Endothelial cell of umbilical vein (primary cell): ENCODE measurements around the gene NAA38. TPM values are rescaled to one million over a fixed set of nuclear protein-coding genes. Genes with fewer than 3 reads are reported as not detected.

Experiments
- BruUV-seq: library from RNA; stranded (reverse); fragments of 400-500 nt; replicated peaks from 2 replicates; lab custom pipeline; 2021; lab: Mats Ljungman, UMichigan
- CTCF ChIA-PET: fragments of 300-600, 350-600 bp; sonication (Branson Sonifier 250); formaldehyde crosslinking; loops from one replicate; lab custom pipeline; 2021; ENCODE audit warnings: antibody characterized with exemption, inconsistent platforms; lab: Charles Lee
- POLR2A ChIA-PET: fragments of 300-600, 350-600 bp; sonication (Branson Sonifier 250); formaldehyde crosslinking; loops from one replicate; lab custom pipeline; 2021; ENCODE audit warnings: antibody characterized with exemption, inconsistent platforms; lab: Charles Lee
- DNase-seq: peaks from one replicate; pipeline ENCODE4 v3.0.0-alpha.2; 2011; ENCODE audit warnings: low read depth, low spot score
- FAIRE-seq: peaks from 2 replicates; lab custom pipeline; 2011; peaks lifted over from hg19 to GRCh38; lab: Jason Lieb, UNC
- H2AFZ ChIP-seq: 2 replicates; pipeline ENCODE4 v1.6.0; 2012; ENCODE audit warnings: low read depth, low read length, control low read depth, inconsistent platforms
- H3K27ac ChIP-seq: 2 replicates; pipeline ENCODE4 v1.5.1; 2011; ENCODE audit warnings: low read depth, mild to moderate bottlenecking, control low read depth, low read length, moderate library complexity; ENCODE audit not compliant: insufficient read depth
- H3K27me3 ChIP-seq, 2 experiments: 2 replicates each; pipeline versions ENCODE4 v1.6.0 to v1.6.1; 2011; ENCODE audit warnings: low read length in 2 of 2, mixed read lengths in 1 of 2; ENCODE audit not compliant: control insufficient read depth in 2 of 2, insufficient read depth in 2 of 2
- H3K36me3 ChIP-seq, 2 experiments: 2 replicates in 1 of 2; 3 replicates in 1 of 2; pipeline ENCODE4 v1.5.1; 2011; ENCODE audit warnings: low read length in 2 of 2, mild to moderate bottlenecking in 1 of 2, moderate library complexity in 1 of 2; ENCODE audit not compliant: control insufficient read depth in 2 of 2, insufficient read depth in 2 of 2; ENCODE audit errors: extremely low read depth in 1 of 2
- H3K4me1 ChIP-seq: 3 replicates; pipeline ENCODE4 v1.5.1; 2011; ENCODE audit warnings: mild to moderate bottlenecking, low read length; ENCODE audit not compliant: control insufficient read depth, insufficient read depth; ENCODE audit errors: extremely low read depth
- H3K4me2 ChIP-seq: 2 replicates; pipeline ENCODE4 v1.6.1; 2011; ENCODE audit warnings: low read length, control low read depth, mixed read lengths; ENCODE audit not compliant: insufficient read depth
- H3K4me3 ChIP-seq, 3 experiments: fragments of 200-600 bp in 1 of 3; sonication (generic), shearing (Covaris generic) in 1 of 3; replicated peaks in 1 of 3; 2 replicates each; pipeline ENCODE4 v1.5.1; 2011 to 2016; ENCODE audit warnings: control low read depth in 3 of 3, low read length in 3 of 3, mild to moderate bottlenecking in 2 of 3, inconsistent platforms in 1 of 3, low read depth in 1 of 3, moderate library complexity in 1 of 3; ENCODE audit not compliant: insufficient read depth in 1 of 3
- H3K79me2 ChIP-seq: 2 replicates; pipeline ENCODE4 v1.6.0; 2012; ENCODE audit warnings: low read length, inconsistent platforms; ENCODE audit not compliant: control insufficient read depth, insufficient read depth
- H3K9ac ChIP-seq: replicated peaks from 2 replicates; pipeline ENCODE3; 2011; ENCODE audit warnings: low read length, control low read depth; ENCODE audit not compliant: insufficient read depth; ENCODE audit errors: extremely low read depth
- H3K9me1 ChIP-seq: replicated peaks from 3 replicates; pipeline ENCODE4 v1.6.0; 2011; ENCODE audit warnings: mild to moderate bottlenecking, low read length; ENCODE audit not compliant: control insufficient read depth, insufficient read depth; ENCODE audit errors: extremely low read depth
- H3K9me3 ChIP-seq: replicated peaks from 2 replicates; pipeline ENCODE4 v1.5.1; 2012; ENCODE audit warnings: low read length, inconsistent platforms; ENCODE audit not compliant: control insufficient read depth, insufficient read depth
- H4K20me1 ChIP-seq: replicated peaks from 2 replicates; pipeline ENCODE3; 2011; ENCODE audit warnings: mild to moderate bottlenecking, low read length; ENCODE audit not compliant: control insufficient read depth, insufficient read depth; ENCODE audit errors: extremely low read depth
- CTCF ChIP-seq, 2 donors: IDR thresholded peaks; 1 replicate in 1 of 2; 2 replicates in 1 of 2; pipeline ENCODE4 v1.5.1; 2011; ENCODE audit warnings: low read length in 2 of 2, mild to moderate bottlenecking in 2 of 2, moderate library complexity in 2 of 2, control low read depth in 1 of 2, inconsistent platforms in 1 of 2, low read depth in 1 of 2; ENCODE audit not compliant: insufficient read depth in 1 of 2; ENCODE audit errors: extremely low read depth in 1 of 2
- EZH2 ChIP-seq: IDR thresholded peaks from 2 replicates; pipeline ENCODE4 v1.6.1; 2012; ENCODE audit warnings: borderline replicate concordance, low read depth, mild to moderate bottlenecking, moderate library complexity, low read length, inconsistent platforms; ENCODE audit not compliant: severe bottlenecking
- FOS ChIP-seq: IDR thresholded peaks from 2 replicates; pipeline ENCODE4 v1.6.1; 2011; ENCODE audit warnings: mild to moderate bottlenecking, low read length, moderate library complexity, borderline replicate concordance; ENCODE audit not compliant: insufficient read depth
- GATA2 ChIP-seq: IDR thresholded peaks from 2 replicates; pipeline ENCODE4 v1.7.0; 2011; ENCODE audit warnings: low read depth, mild to moderate bottlenecking, moderate library complexity, mixed read lengths, low read length; ENCODE audit not compliant: insufficient read length, insufficient read depth
- JUN ChIP-seq: IDR thresholded peaks from 2 replicates; pipeline ENCODE4 v1.6.1; 2011; ENCODE audit warnings: borderline replicate concordance, low read depth; ENCODE audit not compliant: insufficient read length, insufficient read depth
- MAX ChIP-seq: IDR thresholded peaks from 2 replicates; pipeline ENCODE4 v1.6.1; 2011; ENCODE audit not compliant: insufficient read depth, insufficient read length
- MYC ChIP-seq: IDR thresholded peaks from one replicate; pipeline ENCODE4 v1.6.1; 2011; ENCODE audit warnings: mild to moderate bottlenecking, low read depth, low read length
- POLR2A ChIP-seq: IDR thresholded peaks from 2 replicates; pipeline ENCODE4 v1.6.1; 2012; ENCODE audit warnings: low read depth, mild to moderate bottlenecking, control low read depth, low read length
- POLR2AphosphoS5 ChIP-seq: IDR thresholded peaks from 2 replicates; pipeline ENCODE4 v1.6.1; 2012; ENCODE audit warnings: low read depth, mild to moderate bottlenecking, control low read depth, low read length, moderate library complexity; ENCODE audit not compliant: insufficient read depth
- dilution Hi-C: fragments of 300-500 bp; cut with MboI; formaldehyde crosslinking; loops from one replicate; pipeline ENCODE4 v1.15.0; 2019; ENCODE audit warnings: low sequenced_read_pairs; ENCODE audit not compliant: extremely low pct_ligation_motif_present
- intact Hi-C: fragments of 100-400 bp; cut with micrococcal nuclease; formaldehyde crosslinking; loops from one replicate; pipeline ENCODE4 v1.10.0; 2022
- polyA plus RNA-seq, 4 experiments: library from polyadenylated mRNA; depleted of rRNA in 3 of 4; stranded (reverse) in 3 of 4; unstranded in 1 of 4; fragments of >200 nt; gene quantifications; 2 replicates each; pipeline versions ENCODE4 v1.2.1 to v1.2.3, GENCODE V29; 2011 to 2012; ENCODE audit warnings: missing spikeins in 1 of 4
- total RNA-seq: library from RNA; stranded (reverse); gene quantifications from 2 replicates; pipeline ENCODE4 v1.2.3, GENCODE V29; 2021

NAA38 gene
- total and polyA plus RNA-seq, 2 donors (not counting 3 experiments of a cell fraction or from before 2014, with no cell fraction given), result 119 to 267 TPM

GRCh38 chr17:7893187-7893880, 36.0 kb upstream of the NAA38 start:
- Histone ChIP-seq H3K27ac (no peak overlapping the region), H3K4me1 (peaks cover 16% of the 10 kb centered on the region), H4K20me1 (no peaks in the 10 kb centered on the region), H3K4me2 (no peak overlapping the region), H3K9me1 (no peaks in the 10 kb centered on the region), H3K36me3 (peaks cover 35 to 47% of the 10 kb centered on the region in 2 experiments), H3K9ac (no peak overlapping the region), H3K9me3 (no peaks in the 10 kb centered on the region), H2AFZ (no peak overlapping the region), H3K79me2 (peaks cover 16% of the 10 kb centered on the region), H3K4me3 (no peak overlapping the region), H3K27me3 (no peaks in the 10 kb centered on the region)
- ChIA-PET CTCF (no interaction called here), POLR2A (no interaction called here)
- BruUV-seq, result no TSS peak
- dilution Hi-C loops (no loop called here), intact Hi-C loops (no loop called here)
- no peak for FAIRE-seq
- TF ChIP-seq JUN (no peak), POLR2A (no peak), MYC (no peak), CTCF (IDR thresholded peaks at IDR 0.05; ENCODE audit: extremely low read depth in 1 of 2, insufficient read depth in 1 of 2, low read depth in 1 of 2, low read length in 2 of 2) (no peak), GATA2 (no peak), FOS (no peak), POLR2AphosphoS5 (no peak), EZH2 (no peak), MAX (no peak)
- no peak for DNase-seq
